GM21381 (cell line): ENCODE data around the gene ITCH.
"Not testable (repeated sequence)": the region's sequence is repeated elsewhere in the genome, so short reads cannot be mapped to it uniquely, and the experiment has no call there.

Source experiments
- ATAC-seq: cut with Tn5 transposase; IDR thresholded peaks from one replicate; pipeline ENCODE4 v1.9.1; 2021; ENCODE audit warnings: mild to moderate bottlenecking, moderate library complexity; ENCODE audit not compliant: unreplicated experiment

Gene ITCH

GRCh38 chr20:34449674-34450592 lies 86.9 kb downstream of the ITCH start:
- no peak for ATAC-seq

- ATAC-seq = no peak
Observed at GRCh38 chr20:34452281-34452982, 89.4 kb downstream of the ITCH start.

GRCh38 chr20:34458631-34459030 lies 95.6 kb downstream of the ITCH start:
- no peak for ATAC-seq

GRCh38 chr20:34459209-34459897 lies 96.3 kb downstream of the ITCH start:
- no peak for ATAC-seq

- ATAC-seq = no peak
Observed at GRCh38 chr20:34461779-34462087, 98.7 kb downstream of the ITCH start.

- ATAC-seq = no peak
Observed at GRCh38 chr20:34468951-34469350, 105.9 kb downstream of the ITCH start.

GRCh38 chr20:34472246-34472925 lies 109.3 kb downstream of the ITCH start:
- ATAC-seq = no peak

GRCh38 chr20:34473262-34473883 lies 110.3 kb downstream of the ITCH start:
- no peak for ATAC-seq

GRCh38 chr20:34475979-34476736 lies 113.1 kb downstream of the ITCH start:
- ATAC-seq = no peak

GRCh38 chr20:34479627-34480026 lies 116.6 kb downstream of the ITCH start:
- ATAC-seq = no peak

GRCh38 chr20:34482154-34482553 lies 119.1 kb downstream of the ITCH start:
- not testable (repeated sequence) for ATAC-seq

- ATAC-seq = not testable (repeated sequence)
Observed at GRCh38 chr20:34483585-34484220, 120.6 kb downstream of the ITCH start.

- no peak for ATAC-seq
Observed at GRCh38 chr20:34485068-34485634, 122.1 kb downstream of the ITCH start.

- no peak for ATAC-seq
Observed at GRCh38 chr20:34491226-34491931, 128.3 kb downstream of the ITCH start.

- ATAC-seq = no peak
Observed at GRCh38 chr20:34491932-34492509, 128.9 kb downstream of the ITCH start.

GRCh38 chr20:34493646-34494045 lies 130.6 kb downstream of the ITCH start:
- no peak for ATAC-seq

GRCh38 chr20:34495307-34495706 lies 132.2 kb downstream of the ITCH start:
- ATAC-seq = no peak

GRCh38 chr20:34495916-34496315 lies 132.8 kb downstream of the ITCH start:
- ATAC-seq = no peak
